SH-SY5Y (cell line): ENCODE measurements around the gene FHL1.

ENCODE experiments used
- GATA2 ChIP-seq: IDR thresholded peaks from 2 replicates; pipeline ENCODE4 v1.6.1; 2011; ENCODE audit warnings: mild to moderate bottlenecking, low read depth, low read length
- GATA3 ChIP-seq: IDR thresholded peaks from 2 replicates; pipeline ENCODE4 v1.6.1; 2011; ENCODE audit warnings: low read depth, mild to moderate bottlenecking, low read length, moderate library complexity

Gene FHL1

GRCh38 chrX:136147315-136147901 is at the start of gene FHL1:
Gene FHL1 (plus strand): TSS chrX:136147533.
- TF ChIP-seq GATA2 = no peak
- no peak for TF ChIP-seq GATA3

- TF ChIP-seq GATA3 (no peak), GATA2 (no peak)
Measured at GRCh38 chrX:136097871-136098805, 49.2 kb upstream of the FHL1 start.

- TF ChIP-seq GATA3 (no peak), GATA2 (no peak)
Measured at GRCh38 chrX:136104936-136105335, 42.4 kb upstream of the FHL1 start.

GRCh38 chrX:136106920-136107528 is 40.3 kb upstream of the FHL1 start:
- TF ChIP-seq GATA3 (no peak), GATA2 (no peak)

- TF ChIP-seq GATA2 (no peak), GATA3 (no peak)
Measured at GRCh38 chrX:136112286-136112685, 35.0 kb upstream of the FHL1 start.

GRCh38 chrX:136112778-136113177 is 34.6 kb upstream of the FHL1 start:
- TF ChIP-seq GATA2 (no peak), GATA3 (no peak)

- no peak for TF ChIP-seq GATA2
- no peak for TF ChIP-seq GATA3
Measured at GRCh38 chrX:136115126-136115903, 32.0 kb upstream of the FHL1 start.

- TF ChIP-seq GATA3 (no peak), GATA2 (no peak)
Measured at GRCh38 chrX:136115904-136116297, 31.4 kb upstream of the FHL1 start.

GRCh38 chrX:136121788-136122187 is 25.5 kb upstream of the FHL1 start:
- TF ChIP-seq GATA3 (no peak), GATA2 (no peak)

GRCh38 chrX:136122207-136122606 is 25.1 kb upstream of the FHL1 start:
- TF ChIP-seq GATA2 = no peak
- no peak for TF ChIP-seq GATA3

GRCh38 chrX:136125106-136125505 is 22.2 kb upstream of the FHL1 start:
- TF ChIP-seq GATA3 (no peak), GATA2 (no peak)

- TF ChIP-seq GATA3 (no peak), GATA2 (no peak)
Measured at GRCh38 chrX:136126371-136126770, 21.0 kb upstream of the FHL1 start.

GRCh38 chrX:136126872-136127406 is 20.4 kb upstream of the FHL1 start:
- TF ChIP-seq GATA3 = no peak
- peak; percentile 24; the same call in 1 of the 2 replicates for TF ChIP-seq GATA2
